ENCODE measurements around the gene TMEM185B.
"Not testable (repeated sequence)": the region's sequence is repeated elsewhere in the genome, so short reads cannot be mapped to it uniquely, and the experiment has no call there.

The TMEM185B gene

DNA sequence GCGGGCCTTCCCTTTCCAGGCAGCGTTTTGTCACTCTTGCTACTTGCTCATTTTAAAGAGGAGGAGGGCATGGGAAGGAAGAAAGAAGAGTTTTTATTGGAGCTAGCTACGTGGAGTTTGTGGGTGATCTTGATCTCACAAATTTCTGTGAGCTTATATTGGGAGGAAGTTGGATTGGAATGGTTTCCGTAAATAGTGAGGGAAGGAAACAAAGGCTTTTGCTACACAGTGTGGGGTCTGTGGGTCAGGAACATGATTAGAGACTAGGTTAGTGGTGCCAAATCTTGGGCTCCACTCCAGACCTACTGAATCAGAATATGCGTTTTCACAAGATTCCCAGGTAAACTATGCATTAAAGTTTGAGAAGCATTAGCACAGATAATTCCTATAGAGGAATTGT, 37.5 kb upstream of the TMEM185B start:
- no peak overlapping the region for H3K9ac ChIP-seq (ENCODE audit: low read length)
- H3F3A ChIP-seq (ENCODE audit: insufficient read depth), result no peaks in the 10 kb centered on the region
- no peaks in the 10 kb centered on the region for H4K20me1 ChIP-seq (ENCODE audit: low read depth, low read length)
- no peaks in the 10 kb centered on the region for H3K9me2 ChIP-seq (replicated peaks; ENCODE audit: insufficient read depth, low read length)
- H3K4me3 ChIP-seq (ENCODE audit: insufficient read depth, low read length, poor library complexity, severe bottlenecking), result no peak overlapping the region
- H3K9me3 ChIP-seq (ENCODE audit: insufficient read depth, low read length), result no peaks in the 10 kb centered on the region
- no peaks in the 10 kb centered on the region for H3K27me3 ChIP-seq (ENCODE audit: low read length)
- H2AFZ ChIP-seq (ENCODE audit: low read depth, low read length, severe bottlenecking), result no peak overlapping the region
- H3K79me2 ChIP-seq (ENCODE audit: insufficient read depth, low read length), result no peaks in the 10 kb centered on the region
- no peak for TF ChIP-seq EZH2phosphoT487 (conservative IDR thresholded peaks at IDR 0.05; ENCODE audit: low read length)
- TF ChIP-seq, protein P1, sequence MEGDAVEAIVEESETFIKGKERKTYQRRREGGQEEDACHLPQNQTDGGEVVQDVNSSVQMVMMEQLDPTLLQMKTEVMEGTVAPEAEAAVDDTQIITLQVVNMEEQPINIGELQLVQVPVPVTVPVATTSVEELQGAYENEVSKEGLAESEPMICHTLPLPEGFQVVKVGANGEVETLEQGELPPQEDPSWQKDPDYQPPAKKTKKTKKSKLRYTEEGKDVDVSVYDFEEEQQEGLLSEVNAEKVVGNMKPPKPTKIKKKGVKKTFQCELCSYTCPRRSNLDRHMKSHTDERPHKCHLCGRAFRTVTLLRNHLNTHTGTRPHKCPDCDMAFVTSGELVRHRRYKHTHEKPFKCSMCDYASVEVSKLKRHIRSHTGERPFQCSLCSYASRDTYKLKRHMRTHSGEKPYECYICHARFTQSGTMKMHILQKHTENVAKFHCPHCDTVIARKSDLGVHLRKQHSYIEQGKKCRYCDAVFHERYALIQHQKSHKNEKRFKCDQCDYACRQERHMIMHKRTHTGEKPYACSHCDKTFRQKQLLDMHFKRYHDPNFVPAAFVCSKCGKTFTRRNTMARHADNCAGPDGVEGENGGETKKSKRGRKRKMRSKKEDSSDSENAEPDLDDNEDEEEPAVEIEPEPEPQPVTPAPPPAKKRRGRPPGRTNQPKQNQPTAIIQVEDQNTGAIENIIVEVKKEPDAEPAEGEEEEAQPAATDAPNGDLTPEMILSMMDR (IDR thresholded peaks at IDR 0.05; ENCODE audit: insufficient read depth, low read length, poor library complexity, severe bottlenecking), result no peak
- no peaks in the 10 kb centered on the region for H3K36me3 ChIP-seq (ENCODE audit: low read length)
- H3K4me2 ChIP-seq (ENCODE audit: low read depth, low read length, poor library complexity, severe bottlenecking), result no peak overlapping the region
- H3K27ac ChIP-seq (ENCODE audit: low read depth, low read length), result no peak overlapping the region

DNA sequence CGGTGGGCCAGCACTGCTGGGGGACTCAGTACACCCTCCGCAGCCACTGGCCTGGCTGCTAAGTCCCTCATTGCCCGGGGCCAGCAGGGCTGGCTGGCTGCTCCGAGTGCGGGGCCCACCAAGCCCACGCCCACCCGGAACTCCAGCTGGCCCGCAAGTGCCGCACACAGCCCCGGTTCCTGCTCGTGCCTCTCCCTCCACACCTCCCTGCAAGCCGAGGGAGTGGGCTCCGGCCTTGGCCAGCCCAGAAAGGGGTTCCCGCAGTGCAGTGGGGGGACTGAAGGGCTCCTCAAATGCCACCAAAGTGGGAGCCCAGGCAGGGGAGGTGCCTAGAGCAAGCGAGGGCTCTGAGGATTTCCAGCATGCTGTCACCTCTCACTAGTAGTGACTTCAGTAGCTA, 36.7 kb upstream of the TMEM185B start:
- not testable (repeated sequence) for H3F3A ChIP-seq (ENCODE audit: insufficient read depth); H3K27ac ChIP-seq (ENCODE audit: low read depth, low read length); H2AFZ ChIP-seq (ENCODE audit: low read depth, low read length, severe bottlenecking); H3K27me3 ChIP-seq (ENCODE audit: low read length); H3K9me3 ChIP-seq (ENCODE audit: insufficient read depth, low read length); H3K79me2 ChIP-seq (ENCODE audit: insufficient read depth, low read length); H3K9ac ChIP-seq (ENCODE audit: low read length); H3K36me3 ChIP-seq (ENCODE audit: low read length); H3K4me2 ChIP-seq (ENCODE audit: low read depth, low read length, poor library complexity, severe bottlenecking); H3K4me3 ChIP-seq (ENCODE audit: insufficient read depth, low read length, poor library complexity, severe bottlenecking); H4K20me1 ChIP-seq (ENCODE audit: low read depth, low read length); H3K9me2 ChIP-seq (replicated peaks; ENCODE audit: insufficient read depth, low read length)

DNA sequence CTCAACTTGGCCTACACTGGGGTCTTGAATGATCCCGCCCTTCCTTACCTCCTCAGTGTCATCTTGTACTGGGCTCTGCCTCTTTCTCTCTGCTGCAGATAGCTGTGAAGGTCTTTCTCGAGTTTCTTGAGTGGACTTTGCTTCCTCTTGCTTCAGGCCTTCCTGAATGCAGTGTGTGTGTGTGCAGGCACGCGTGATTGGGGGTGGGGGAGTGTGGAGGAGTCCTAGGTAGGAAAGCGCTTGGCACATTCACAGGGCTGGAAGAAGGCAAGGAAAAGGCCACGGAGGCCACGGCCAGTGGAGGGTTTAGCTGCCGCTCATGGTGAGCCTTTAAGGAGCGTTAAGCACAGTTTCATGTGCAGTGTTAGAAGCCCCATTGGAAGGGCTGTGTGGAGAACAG, 35.0 kb upstream of the TMEM185B start:
- H3K9me2 ChIP-seq (replicated peaks; ENCODE audit: insufficient read depth, low read length), result no peaks in the 10 kb centered on the region
- no peaks in the 10 kb centered on the region for H3K9me3 ChIP-seq (ENCODE audit: insufficient read depth, low read length)
- no peak overlapping the region for H3K4me2 ChIP-seq (ENCODE audit: low read depth, low read length, poor library complexity, severe bottlenecking)
- H3F3A ChIP-seq (ENCODE audit: insufficient read depth), result no peaks in the 10 kb centered on the region
- H3K27ac ChIP-seq (ENCODE audit: low read depth, low read length), result no peak overlapping the region
- H3K4me3 ChIP-seq (ENCODE audit: insufficient read depth, low read length, poor library complexity, severe bottlenecking), result no peak overlapping the region
- no peak overlapping the region for H2AFZ ChIP-seq (ENCODE audit: low read depth, low read length, severe bottlenecking)
- no peaks in the 10 kb centered on the region for H3K79me2 ChIP-seq (ENCODE audit: insufficient read depth, low read length)
- no peak overlapping the region for H3K9ac ChIP-seq (ENCODE audit: low read length)
- H4K20me1 ChIP-seq (ENCODE audit: low read depth, low read length), result no peaks in the 10 kb centered on the region
- TF ChIP-seq, protein P1 (IDR thresholded peaks at IDR 0.05; ENCODE audit: insufficient read depth, low read length, poor library complexity, severe bottlenecking), result no peak
- TF ChIP-seq EZH2phosphoT487 (conservative IDR thresholded peaks at IDR 0.05; ENCODE audit: low read length), result no peak
- no peaks in the 10 kb centered on the region for H3K36me3 ChIP-seq (ENCODE audit: low read length)
- no peaks in the 10 kb centered on the region for H3K27me3 ChIP-seq (ENCODE audit: low read length)

GRCh38 chr2:120257522-120257921, 34.3 kb upstream of the TMEM185B start:
- no peaks in the 10 kb centered on the region for H3K9me3 ChIP-seq (ENCODE audit: insufficient read depth, low read length)
- H3K4me2 ChIP-seq (ENCODE audit: low read depth, low read length, poor library complexity, severe bottlenecking), result no peak overlapping the region
- no peaks in the 10 kb centered on the region for H3F3A ChIP-seq (ENCODE audit: insufficient read depth)
- no peaks in the 10 kb centered on the region for H3K27me3 ChIP-seq (ENCODE audit: low read length)
- no peak overlapping the region for H3K4me3 ChIP-seq (ENCODE audit: insufficient read depth, low read length, poor library complexity, severe bottlenecking)
- H3K9me2 ChIP-seq (replicated peaks; ENCODE audit: insufficient read depth, low read length), result no peaks in the 10 kb centered on the region
- H3K79me2 ChIP-seq (ENCODE audit: insufficient read depth, low read length), result no peaks in the 10 kb centered on the region
- no peaks in the 10 kb centered on the region for H4K20me1 ChIP-seq (ENCODE audit: low read depth, low read length)
- no peak overlapping the region for H3K27ac ChIP-seq (ENCODE audit: low read depth, low read length)
- no peak overlapping the region for H2AFZ ChIP-seq (ENCODE audit: low read depth, low read length, severe bottlenecking)
- TF ChIP-seq, protein P1 (IDR thresholded peaks at IDR 0.05; ENCODE audit: insufficient read depth, low read length, poor library complexity, severe bottlenecking), result no peak
- no peak for TF ChIP-seq EZH2phosphoT487 (conservative IDR thresholded peaks at IDR 0.05; ENCODE audit: low read length)
- no peaks in the 10 kb centered on the region for H3K36me3 ChIP-seq (ENCODE audit: low read length)
- no peak overlapping the region for H3K9ac ChIP-seq (ENCODE audit: low read length)
